Nephron (organoid): ENCODE results near the gene THAP7.
"Not testable (repeated sequence)": the region's sequence is repeated elsewhere in the genome, so short reads cannot be mapped to it uniquely, and the experiment has no call there.

Source experiments
- H3K27ac Mint-ChIP-seq, 3 experiments: 2 replicates each; pipeline ENCODE4 v1.8.0; 2020; ENCODE audit warnings: mixed read lengths in 3 of 3, mild to moderate bottlenecking in 2 of 3, moderate library complexity in 1 of 3
- H3K27me3 Mint-ChIP-seq: 2 replicates; pipeline ENCODE4 v1.8.0; 2021; ENCODE audit warnings: low read depth, mild to moderate bottlenecking, moderate library complexity, mixed read lengths
- H3K36me3 Mint-ChIP-seq: 2 replicates; pipeline ENCODE4 v1.8.0; 2020; ENCODE audit warnings: low read depth, mixed read lengths
- H3K4me1 Mint-ChIP-seq: 2 replicates; pipeline ENCODE4 v1.8.0; 2020; ENCODE audit warnings: mixed read lengths
- H3K4me3 Mint-ChIP-seq, 3 experiments: 2 replicates each; pipeline ENCODE4 v1.8.0; 2020; ENCODE audit warnings: mild to moderate bottlenecking in 3 of 3, mixed read lengths in 3 of 3, moderate library complexity in 2 of 3
- H3K9me3 Mint-ChIP-seq: 2 replicates; pipeline ENCODE4 v1.8.0; 2020; ENCODE audit warnings: mixed read lengths
- TF ChIP-seq, protein P1 (sequence below), 3 experiments: fragments of 200-600 bp; sonication (generic); IDR thresholded peaks; one replicate each; pipeline ENCODE4 v1.5.0; 2021; ENCODE audit warnings: antibody characterized with exemption in 3 of 3; ENCODE audit not compliant: unreplicated experiment in 3 of 3

The THAP7 gene

GRCh38 chr22:20974336-20974955 is 27.5 kb downstream of the THAP7 start:
- Mint-ChIP-seq H3K9me3 (peaks cover 3% of the 10 kb centered on the region), H3K36me3 (no peaks in the 10 kb centered on the region), H3K27ac (no peak overlapping the region), H3K27me3 (peaks cover 14% of the 10 kb centered on the region), H3K4me1 (peaks cover 3% of the 10 kb centered on the region), H3K4me3 (no peak overlapping the region)
- TF ChIP-seq, protein P1, sequence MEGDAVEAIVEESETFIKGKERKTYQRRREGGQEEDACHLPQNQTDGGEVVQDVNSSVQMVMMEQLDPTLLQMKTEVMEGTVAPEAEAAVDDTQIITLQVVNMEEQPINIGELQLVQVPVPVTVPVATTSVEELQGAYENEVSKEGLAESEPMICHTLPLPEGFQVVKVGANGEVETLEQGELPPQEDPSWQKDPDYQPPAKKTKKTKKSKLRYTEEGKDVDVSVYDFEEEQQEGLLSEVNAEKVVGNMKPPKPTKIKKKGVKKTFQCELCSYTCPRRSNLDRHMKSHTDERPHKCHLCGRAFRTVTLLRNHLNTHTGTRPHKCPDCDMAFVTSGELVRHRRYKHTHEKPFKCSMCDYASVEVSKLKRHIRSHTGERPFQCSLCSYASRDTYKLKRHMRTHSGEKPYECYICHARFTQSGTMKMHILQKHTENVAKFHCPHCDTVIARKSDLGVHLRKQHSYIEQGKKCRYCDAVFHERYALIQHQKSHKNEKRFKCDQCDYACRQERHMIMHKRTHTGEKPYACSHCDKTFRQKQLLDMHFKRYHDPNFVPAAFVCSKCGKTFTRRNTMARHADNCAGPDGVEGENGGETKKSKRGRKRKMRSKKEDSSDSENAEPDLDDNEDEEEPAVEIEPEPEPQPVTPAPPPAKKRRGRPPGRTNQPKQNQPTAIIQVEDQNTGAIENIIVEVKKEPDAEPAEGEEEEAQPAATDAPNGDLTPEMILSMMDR (IDR thresholded peaks at IDR 0.05; ENCODE audit: unreplicated experiment in 3 of 3): no peak

GRCh38 chr22:20973634-20974286 is 28.2 kb downstream of the THAP7 start:
- Mint-ChIP-seq H3K4me1 (no peaks in the 10 kb centered on the region), H3K27me3 (peaks cover 10% of the 10 kb centered on the region), H3K27ac (no peak overlapping the region), H3K36me3 (no peaks in the 10 kb centered on the region), H3K4me3 (no peak overlapping the region), H3K9me3 (no peaks in the 10 kb centered on the region)
- TF ChIP-seq, protein P1 (IDR thresholded peaks at IDR 0.05; ENCODE audit: unreplicated experiment in 3 of 3): no peak

- Mint-ChIP-seq H3K36me3 (no peaks in the 10 kb centered on the region), H3K4me3 (no peak overlapping the region), H3K27ac (no peak overlapping the region), H3K9me3 (no peaks in the 10 kb centered on the region), H3K27me3 (peaks cover 12% of the 10 kb centered on the region), H3K4me1 (no peaks in the 10 kb centered on the region)
- TF ChIP-seq, protein P1 (IDR thresholded peaks at IDR 0.05; ENCODE audit: unreplicated experiment in 3 of 3): no peak
Observed at GRCh38 chr22:20972933-20973577, 28.9 kb downstream of the THAP7 start.

DNA sequence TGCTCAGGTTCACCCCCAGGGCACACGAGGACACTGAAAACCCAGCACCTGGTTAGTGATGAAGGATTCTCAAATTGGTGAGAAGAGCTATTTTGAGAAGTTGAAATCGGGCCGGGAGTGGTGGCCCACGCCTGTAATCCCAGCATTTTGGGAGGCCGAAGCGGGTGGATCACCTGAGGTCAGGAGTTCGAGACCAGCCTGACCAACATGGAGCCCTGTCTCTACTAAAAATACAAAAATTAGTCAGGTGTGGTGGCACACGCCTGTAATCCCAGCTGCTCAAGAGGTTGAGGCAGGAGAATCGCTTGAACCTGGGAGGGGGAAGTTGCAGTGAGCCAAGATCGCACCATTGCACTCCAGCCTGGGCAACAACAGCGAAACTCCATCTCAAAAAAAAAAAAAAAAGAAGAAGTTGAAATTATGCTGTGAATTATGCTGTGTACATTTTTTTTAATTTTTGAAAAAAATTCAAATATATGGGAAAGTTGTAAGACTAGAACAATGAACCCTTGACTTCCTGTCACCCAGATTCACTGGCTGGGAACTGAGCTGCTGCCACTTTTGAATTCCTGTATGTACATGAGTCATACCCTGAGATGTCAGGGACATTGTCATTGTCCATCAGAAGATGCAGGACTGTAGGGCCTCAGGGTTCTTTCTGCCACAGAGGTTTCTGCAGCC is 29.8 kb downstream of the THAP7 start:
- not testable (repeated sequence) for H3K36me3 Mint-ChIP-seq
- H3K27me3 Mint-ChIP-seq: peaks cover 17% of the 10 kb centered on the region

DNA sequence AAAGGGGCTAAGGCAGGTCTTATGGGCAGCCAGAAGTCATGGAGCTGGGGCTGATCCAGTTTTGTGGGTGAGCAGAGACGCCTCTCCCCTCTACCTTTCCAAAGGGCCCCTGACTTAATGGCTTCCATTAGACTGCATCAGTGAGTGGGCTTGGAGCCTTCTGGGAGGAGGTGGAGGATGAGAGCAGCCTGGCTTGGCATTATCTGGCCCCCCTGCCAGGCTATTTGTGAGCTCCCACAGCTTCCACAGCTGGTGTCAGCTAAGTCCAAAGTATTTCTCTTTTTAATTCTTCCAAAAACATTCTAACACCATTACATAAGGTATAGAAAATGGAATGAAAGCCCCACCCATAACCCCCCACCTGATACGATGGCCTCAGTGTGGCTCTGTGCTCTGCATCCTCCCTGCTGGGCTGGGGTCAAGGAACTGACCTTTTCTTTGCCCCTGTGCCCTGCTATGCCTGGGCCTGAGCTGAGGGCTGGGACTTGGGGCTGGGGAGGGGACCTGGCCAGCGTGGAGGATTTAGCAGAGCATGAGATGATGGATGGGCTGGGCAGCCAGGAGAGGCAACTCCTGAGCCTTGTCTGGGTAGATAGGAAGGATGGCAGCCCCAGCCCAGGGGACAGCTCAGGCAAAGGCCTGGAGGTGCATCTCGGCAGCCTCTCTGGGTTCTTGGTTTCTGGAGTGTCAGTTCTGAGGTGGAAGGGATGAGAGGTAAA is 30.8 kb downstream of the THAP7 start:
- H3K4me1 Mint-ChIP-seq: no peaks in the 10 kb centered on the region
- no peak overlapping the region for H3K4me3 Mint-ChIP-seq
- no peak overlapping the region for H3K27ac Mint-ChIP-seq
- H3K36me3 Mint-ChIP-seq: no peaks in the 10 kb centered on the region
- no peaks in the 10 kb centered on the region for H3K9me3 Mint-ChIP-seq
- TF ChIP-seq, protein P1 (IDR thresholded peaks at IDR 0.05; ENCODE audit: unreplicated experiment in 3 of 3): no peak
- H3K27me3 Mint-ChIP-seq: peaks cover 20% of the 10 kb centered on the region

More for the DNA sequence above, 29.8 kb downstream of the THAP7 start:
- not testable (repeated sequence) for H3K9me3 Mint-ChIP-seq, H3K4me1 Mint-ChIP-seq, H3K4me3 Mint-ChIP-seq, H3K27ac Mint-ChIP-seq
